ENCODE results near the gene PPFIBP1. TPM values are rescaled to one million over a fixed set of nuclear protein-coding genes. Genes with fewer than 3 reads are reported as not detected.

PPFIBP1 gene
- total RNA-seq, 1 experiment from 2014 or later, result 88.6 TPM

GRCh38 chr12:27551172-27551840 lies 27.3 kb downstream of the PPFIBP1 start:
- intact Hi-C loops (cut with micrococcal nuclease; ENCODE audit: unreplicated experiment) (no loop called here), in situ Hi-C loops (cut with HindIII; ENCODE audit: low pct_unique_long_range_greater_than_20kb, low sequenced_read_pairs) (no loop called here)
- peak overlapping the region; percentile 97 for H3K27ac ChIP-seq (ENCODE audit: low read length)
- no peak for DNase-seq (ENCODE audit: low read depth, low spot score)
- H3K27me3 ChIP-seq (ENCODE audit: control insufficient read depth, insufficient read depth, low read length), result no peaks in the 10 kb centered on the region
- H3K9me3 ChIP-seq (ENCODE audit: control insufficient read depth, insufficient read depth, low read depth, low read length), result no peaks in the 10 kb centered on the region
- H3K4me3 ChIP-seq (ENCODE audit: low read depth in 2 of 2, low read length in 2 of 2), result peak overlapping the region; percentile 2 to 50; a peak in 3 of 4 replicates
- no peak for ATAC-seq
- H3K36me3 ChIP-seq (ENCODE audit: control insufficient read depth, insufficient read depth, low read length), result no peaks in the 10 kb centered on the region
- no peak for TF ChIP-seq CTCF (IDR thresholded peaks at IDR 0.05)
- no peak for TF ChIP-seq TCF7L2 (IDR thresholded peaks at IDR 0.05; ENCODE audit: low read depth, low read length)
- no peak for TF ChIP-seq REST (IDR thresholded peaks at IDR 0.05; ENCODE audit: insufficient read depth in 1 of 2, low read depth in 2 of 2, low read length in 1 of 2)
- TF ChIP-seq SIN3A (IDR thresholded peaks at IDR 0.05; ENCODE audit: borderline replicate concordance, insufficient read depth, low read depth, low read length), result no peak
- TF ChIP-seq POLR2AphosphoS5 (IDR thresholded peaks at IDR 0.05; ENCODE audit: low read depth, low read length), result no peak
- peaks cover 82% of the 10 kb centered on the region for H3K4me1 ChIP-seq (ENCODE audit: control insufficient read depth, insufficient read depth, low read length)
- ChIA-PET CTCF (no interaction called here), POLR2A (interaction anchor here (1.7 kb wide), 1 partner anchor 10 kb away, joined by 6 read pairs; no protein-coding TSS in a partner anchor)
- BruUV-seq (replicated peaks), result no TSS peak

GRCh38 chr12:27552235-27552634 lies 28.2 kb downstream of the PPFIBP1 start:
- Histone ChIP-seq H3K4me3 (ENCODE audit: low read depth in 2 of 2, low read length in 2 of 2) (peak overlapping the region; percentile 11 to 50; a peak in 3 of 4 replicates), H3K9me3 (ENCODE audit: control insufficient read depth, insufficient read depth, low read depth, low read length) (no peaks in the 10 kb centered on the region), H3K27me3 (ENCODE audit: control insufficient read depth, insufficient read depth, low read length) (no peaks in the 10 kb centered on the region), H3K36me3 (ENCODE audit: control insufficient read depth, insufficient read depth, low read length) (no peaks in the 10 kb centered on the region), H3K27ac (ENCODE audit: low read length) (peak overlapping the region; percentile 97), H3K4me1 (ENCODE audit: control insufficient read depth, insufficient read depth, low read length) (peaks cover 87% of the 10 kb centered on the region)
- ChIA-PET CTCF (no interaction called here), POLR2A (interaction anchor here (0.6 to 1.7 kb wide), 2 partner anchors 10 to 30 kb away, joined by 3 to 6 read pairs; no protein-coding TSS in a partner anchor)
- in situ Hi-C loops (cut with HindIII; ENCODE audit: low pct_unique_long_range_greater_than_20kb, low sequenced_read_pairs), result no loop called here
- BruUV-seq (replicated peaks), result no TSS peak
- no peak for TF ChIP-seq CTCF (IDR thresholded peaks at IDR 0.05)
- TF ChIP-seq TCF7L2 (IDR thresholded peaks at IDR 0.05; ENCODE audit: low read depth, low read length), result no peak
- TF ChIP-seq SIN3A (IDR thresholded peaks at IDR 0.05; ENCODE audit: borderline replicate concordance, insufficient read depth, low read depth, low read length), result no peak
- TF ChIP-seq REST (IDR thresholded peaks at IDR 0.05; ENCODE audit: insufficient read depth in 1 of 2, low read depth in 2 of 2, low read length in 1 of 2), result no peak
- TF ChIP-seq POLR2AphosphoS5 (IDR thresholded peaks at IDR 0.05; ENCODE audit: low read depth, low read length), result no peak
- DNase-seq (ENCODE audit: low read depth, low spot score) (no peak), ATAC-seq (0 out of 2 replicates have a peak, but pooled peaks have one; percentile 3)
- intact Hi-C loops (cut with micrococcal nuclease; ENCODE audit: unreplicated experiment), result loop anchor here (2.0 kb wide), 1 partner anchor 27 kb away; the partner anchor contains the start of gene PPFIBP1
